Brain microvascular endothelial cell (primary cell): Measurements from ENCODE around the gene KIAA2012.

Experiments used
- DNase-seq: peaks from one replicate; pipeline ENCODE4 v3.0.0-alpha.2; 2020
- H3K27ac ChIP-seq: fragments of 250-450 bp; sonication (Bioruptor Pico); 2 replicates; pipeline ENCODE4 v1.5.1; 2020; ENCODE audit warnings: mild to moderate bottlenecking, moderate library complexity
- H3K27me3 ChIP-seq: fragments of 250-450 bp; sonication (Bioruptor Pico); replicated peaks from 2 replicates; pipeline ENCODE4 v1.5.1; 2020; ENCODE audit warnings: mild to moderate bottlenecking
- H3K36me3 ChIP-seq: fragments of 250-450 bp; sonication (Bioruptor Pico); replicated peaks from 2 replicates; pipeline ENCODE4 v1.5.1; 2020; ENCODE audit warnings: mild to moderate bottlenecking
- H3K4me3 ChIP-seq: 2 replicates; pipeline ENCODE4 v1.5.1; 2011; ENCODE audit warnings: low read depth, mild to moderate bottlenecking, control low read depth, low read length, moderate library complexity
- CTCF ChIP-seq: IDR thresholded peaks from 2 replicates; pipeline ENCODE4 v1.5.1; 2011; ENCODE audit warnings: low read depth, mild to moderate bottlenecking, moderate library complexity, low read length, control low read depth, inconsistent platforms; ENCODE audit errors: missing control alignments
- in situ Hi-C: cut with HindIII; loops from 2 replicates; pipeline ENCODE4 v1.10.0; 2017; ENCODE audit warnings: low sequenced_read_pairs, low pct_ligation_motif_present

KIAA2012 gene

DNA sequence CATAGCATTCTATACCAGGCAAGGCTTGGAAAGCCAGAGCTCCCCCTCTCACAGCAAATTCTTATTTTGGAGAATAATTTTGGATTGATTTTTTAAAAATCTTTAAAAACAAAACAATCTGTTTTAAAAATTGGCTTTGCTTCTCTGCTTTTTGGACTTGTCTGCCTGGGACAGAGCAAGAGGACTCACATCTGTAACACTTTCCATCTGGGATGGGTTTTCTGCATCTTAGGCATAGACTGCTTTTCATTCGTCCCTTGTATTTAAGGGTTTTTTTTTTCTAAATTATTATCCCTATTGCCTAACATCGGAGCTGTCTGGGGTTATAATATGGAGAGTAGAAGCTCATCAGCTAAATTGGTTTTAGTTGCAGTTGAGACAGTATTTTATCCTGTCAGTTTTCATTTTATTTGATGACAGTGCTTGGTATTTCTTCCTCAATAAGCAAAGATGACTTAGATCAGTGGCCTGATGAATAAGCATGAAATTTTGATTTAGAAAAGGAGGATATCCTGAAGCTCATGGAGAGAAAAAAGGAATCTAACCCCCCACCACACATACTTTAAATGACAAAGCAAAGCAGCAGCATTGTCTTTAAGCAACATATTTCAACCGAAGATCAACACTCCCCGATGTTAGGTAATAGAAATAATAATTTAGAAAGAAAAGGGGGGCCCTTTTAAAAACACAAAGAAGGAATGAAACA lies 41.7 kb upstream of the KIAA2012 start:
- TF ChIP-seq CTCF: no peak
- DNase-seq: no peak
- in situ Hi-C loops: no loop called here
- no peaks in the 10 kb centered on the region for H3K27me3 ChIP-seq
- no peak overlapping the region for H3K27ac ChIP-seq
- no peaks in the 10 kb centered on the region for H3K36me3 ChIP-seq
- H3K4me3 ChIP-seq: no peak overlapping the region

GRCh38 chr2:202032846-202033316 lies 40.2 kb upstream of the KIAA2012 start:
- Histone ChIP-seq H3K36me3 (no peaks in the 10 kb centered on the region), H3K27me3 (no peaks in the 10 kb centered on the region), H3K27ac (peak overlapping the region; percentile 65), H3K4me3 (peak overlapping the region; percentile 79)
- no peak for TF ChIP-seq CTCF
- in situ Hi-C loops: no loop called here
- DNase-seq: peak; percentile 16

- Histone ChIP-seq H3K36me3 (no peaks in the 10 kb centered on the region), H3K4me3 (peak within 1 kb of the TSS; percentile 79), H3K27me3 (no peaks in the 10 kb centered on the region), H3K27ac (peak within 1 kb of the TSS; percentile 76)
- DNase-seq: peak; percentile 84
- peak; percentile 46 for TF ChIP-seq CTCF
- in situ Hi-C loops: no loop called here
Measured at GRCh38 chr2:202033317-202034248, 39.5 kb upstream of the KIAA2012 start, which contains the start of gene FZD7. Gene FZD7 (plus strand): TSS chr2:202033855. CDS start chr2:202034648, 793 bp downstream.

- Histone ChIP-seq H3K4me3 (peak overlapping the region; percentile 68), H3K36me3 (no peaks in the 10 kb centered on the region), H3K27me3 (no peaks in the 10 kb centered on the region), H3K27ac (peak overlapping the region; percentile 76)
- peak; percentile 33 for DNase-seq
- peak; percentile 22 for TF ChIP-seq CTCF
- in situ Hi-C loops: no loop called here
Measured at GRCh38 chr2:202034249-202035088, 38.6 kb upstream of the KIAA2012 start.

GRCh38 chr2:202035089-202035940 lies 37.7 kb upstream of the KIAA2012 start:
- Histone ChIP-seq H3K27ac (no peak overlapping the region), H3K27me3 (no peaks in the 10 kb centered on the region), H3K4me3 (peak overlapping the region; percentile 68), H3K36me3 (no peaks in the 10 kb centered on the region)
- TF ChIP-seq CTCF: peak; percentile 79
- in situ Hi-C loops: no loop called here
- DNase-seq: peak; percentile 48
